Activated naive CD4-positive, alpha-beta T cell treated with anti-CD3 and anti-CD28 coated beads, Interleukin-2, amount 50 U/mL, for 72 hours (primary cell): Measurements from ENCODE around the gene PGM2L1. TPM values are rescaled to one million over a fixed set of nuclear protein-coding genes. Genes with fewer than 3 reads are reported as not detected.

ENCODE experiments used
- ATAC-seq, 2 donors: fragments of 150-1000 bp; cut with Tn5 transposase; 2 replicates each; pipeline ENCODE4 v1.10.0; 2021; ENCODE audit warnings: mild to moderate bottlenecking in 2 of 2, moderate library complexity in 2 of 2
- DNase-seq, 2 donors: peaks; one replicate each; pipeline ENCODE4 v3.0.0; 2021 to 2022; ENCODE audit warnings: low spot score in 2 of 2
- H3K27ac Mint-ChIP-seq, 2 donors: one replicate each; pipeline ENCODE4 v1.8.0; 2022; ENCODE audit warnings: mild to moderate bottlenecking in 2 of 2, mixed read lengths in 2 of 2
- H3K36me3 Mint-ChIP-seq, 2 donors: one replicate each; pipeline ENCODE4 v1.8.0; 2022; ENCODE audit warnings: mixed read lengths in 2 of 2
- H3K9me3 Mint-ChIP-seq, 2 donors: one replicate each; pipeline ENCODE4 v1.8.0; 2022; ENCODE audit warnings: mixed read lengths in 2 of 2
- total RNA-seq, 2 donors: library from RNA; stranded (reverse); gene quantifications; one replicate each; pipeline ENCODE4 v1.2.3, GENCODE V29; 2022

Gene PGM2L1
- total RNA-seq, 2 donors from 2014 or later: 10.8 to 20.8 TPM

DNA sequence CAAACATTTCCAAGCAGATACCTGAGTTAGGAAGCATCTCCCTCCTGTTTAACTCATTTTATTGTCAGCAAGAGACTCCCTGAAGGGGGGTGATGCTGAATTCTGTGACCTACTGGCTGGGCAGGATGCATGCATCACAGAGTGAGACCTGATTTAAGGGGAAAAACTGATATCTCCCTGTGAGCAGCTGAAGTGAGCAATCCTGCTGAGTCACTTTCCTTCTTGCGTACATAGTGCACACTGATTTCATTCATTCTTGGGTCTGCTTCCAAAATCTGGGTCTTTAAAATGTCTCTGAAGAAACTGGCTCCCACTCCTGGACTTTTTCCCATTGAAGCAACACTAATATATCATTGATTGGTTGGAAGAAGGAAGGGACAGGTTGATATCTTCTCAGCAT, 110.1 kb downstream of the PGM2L1 start:
- DNase-seq (no peak), ATAC-seq (peak; percentile 66 to 80)
- no peak overlapping the region for H3K27ac Mint-ChIP-seq
- no peaks in the 10 kb centered on the region for H3K36me3 Mint-ChIP-seq
- H3K9me3 Mint-ChIP-seq: no peaks in the 10 kb centered on the region

DNA sequence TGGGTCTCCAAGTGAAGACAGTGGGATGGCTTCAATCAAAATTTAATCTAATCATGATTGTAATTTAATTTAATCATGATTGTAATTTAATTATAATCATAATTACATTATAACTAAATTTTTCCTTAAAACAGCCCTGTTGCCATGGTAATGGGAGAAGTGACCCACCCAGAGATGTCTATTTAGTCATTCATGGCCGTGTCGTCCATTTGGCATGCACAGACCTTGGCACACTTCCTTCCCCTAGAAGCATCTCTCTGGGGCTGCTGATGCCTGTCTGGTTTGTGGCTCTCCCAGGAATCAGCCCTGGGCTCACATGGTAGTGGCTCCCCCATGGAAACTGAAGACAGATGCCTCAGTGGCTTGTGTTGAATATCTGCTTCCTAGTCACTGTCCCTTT, 113.8 kb downstream of the PGM2L1 start:
- ATAC-seq: no peak
- Mint-ChIP-seq H3K9me3 (no peaks in the 10 kb centered on the region), H3K27ac (no peak overlapping the region), H3K36me3 (no peaks in the 10 kb centered on the region)
- DNase-seq: no peak

DNA sequence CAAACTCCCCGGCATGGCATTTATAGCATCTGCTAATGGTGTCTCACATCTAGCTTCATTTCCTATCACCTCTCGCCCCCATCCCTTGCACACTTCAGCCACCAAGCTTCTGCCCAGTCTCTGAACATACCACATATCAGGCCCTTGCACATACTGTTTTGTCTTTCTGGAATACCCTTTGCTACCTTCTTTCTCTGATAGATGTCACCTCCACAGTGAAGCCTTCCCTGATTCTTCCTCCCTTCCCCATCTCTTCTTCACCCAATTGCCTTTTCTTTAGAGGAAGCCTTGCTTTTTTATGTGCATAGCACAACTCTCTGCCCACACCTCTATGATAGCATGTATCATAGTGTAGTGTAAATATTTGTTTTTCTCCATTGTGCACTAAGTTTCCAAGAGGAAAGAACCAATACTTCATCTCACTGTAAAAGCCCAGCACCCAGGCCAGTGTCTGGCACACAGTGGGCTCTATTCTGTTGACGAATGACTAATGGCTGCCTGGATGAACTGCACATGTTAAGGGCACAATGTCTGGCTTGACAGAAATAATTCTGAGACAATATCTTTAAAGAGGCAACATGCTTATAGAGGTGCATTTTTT, 114.6 kb downstream of the PGM2L1 start:
- no peak for ATAC-seq
- DNase-seq: no peak
- Mint-ChIP-seq H3K36me3 (no peaks in the 10 kb centered on the region), H3K27ac (no peak overlapping the region), H3K9me3 (no peaks in the 10 kb centered on the region)

DNA sequence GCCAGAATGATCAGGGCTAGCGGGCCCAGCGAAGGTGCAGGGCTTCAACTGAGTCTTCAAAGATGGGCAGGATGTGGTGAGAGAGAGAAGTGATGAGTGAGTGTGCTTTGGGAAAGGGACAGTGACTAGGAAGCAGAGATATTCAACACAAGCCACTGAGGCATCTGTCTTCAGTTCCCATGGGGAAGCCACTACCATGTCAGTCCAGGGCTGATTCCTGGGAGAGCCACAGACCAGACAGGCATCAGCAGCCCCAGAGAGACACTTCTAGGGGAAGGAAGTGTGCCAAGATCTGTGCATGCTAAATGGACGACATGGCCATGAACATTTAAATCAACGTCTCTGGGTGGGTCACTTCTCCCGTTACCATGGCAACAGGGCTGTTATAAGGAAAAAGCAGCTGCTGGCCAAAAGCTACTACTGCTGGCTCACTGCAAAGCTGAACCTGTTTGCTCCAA, 115.3 kb downstream of the PGM2L1 start:
- Mint-ChIP-seq H3K36me3 (no peaks in the 10 kb centered on the region), H3K27ac (no peak overlapping the region), H3K9me3 (no peaks in the 10 kb centered on the region)
- DNase-seq (no peak), ATAC-seq (peak; percentile 40 to 60)

DNA sequence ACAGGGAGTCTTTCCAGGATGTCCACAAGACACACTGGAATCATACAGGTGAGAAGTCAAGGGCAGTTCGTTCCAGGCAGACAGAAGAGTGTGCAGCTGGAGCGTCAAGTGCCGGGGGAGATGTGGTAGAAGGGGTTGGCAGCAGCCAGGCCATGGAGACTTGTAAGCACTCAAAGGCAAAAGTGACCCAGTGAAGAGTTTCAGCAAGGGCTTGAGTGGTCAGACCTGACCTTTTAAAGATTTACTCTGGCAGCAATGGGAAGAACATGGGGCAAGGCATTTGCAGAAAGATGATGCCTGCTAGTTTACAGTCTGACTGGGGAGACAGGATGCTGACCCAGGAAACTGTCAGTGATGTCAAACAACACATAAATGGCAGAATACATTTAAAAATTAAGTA, 115.8 kb downstream of the PGM2L1 start:
- H3K36me3 Mint-ChIP-seq: no peaks in the 10 kb centered on the region
- DNase-seq (no peak), ATAC-seq (no peak)
- H3K9me3 Mint-ChIP-seq: no peaks in the 10 kb centered on the region
- H3K27ac Mint-ChIP-seq: no peak overlapping the region

DNA sequence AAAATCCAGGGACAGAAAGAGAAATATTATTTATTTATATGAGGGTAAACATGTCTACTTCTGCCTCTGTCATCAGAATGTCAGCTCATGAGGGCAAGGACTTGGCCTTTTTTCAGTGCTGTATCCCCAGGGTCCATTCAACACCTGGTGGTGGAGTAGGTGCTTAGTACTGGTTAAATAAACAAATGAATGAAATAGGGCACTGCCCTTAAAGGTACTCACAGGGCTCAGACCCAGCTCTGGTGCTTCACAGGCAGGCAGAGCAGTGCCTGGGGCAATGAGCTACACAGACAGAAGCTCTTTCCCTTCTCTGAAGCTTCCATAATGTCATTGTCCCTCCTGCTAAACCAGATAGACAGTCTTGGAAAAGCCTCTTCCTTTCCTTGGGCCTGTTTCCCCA, 117.7 kb downstream of the PGM2L1 start:
- no peak for ATAC-seq
- DNase-seq: no peak
- H3K9me3 Mint-ChIP-seq: no peaks in the 10 kb centered on the region
- no peaks in the 10 kb centered on the region for H3K36me3 Mint-ChIP-seq
- H3K27ac Mint-ChIP-seq: no peak overlapping the region

Other genes with a start within 250 kb of the PGM2L1 start
- gene C2CD3, start 227.4 kb downstream of the PGM2L1 start, total RNA-seq: 10 to 100 TPM; 28.6 to 42.8 TPM
- 10 to 100 TPM; 35.0 to 73.9 TPM for gene PPME1, start 227.1 kb downstream of the PGM2L1 start, total RNA-seq
- not detected for gene P4HA3, start 86.8 kb downstream of the PGM2L1 start, total RNA-seq
- not detected for gene KCNE3, start 69.1 kb upstream of the PGM2L1 start, total RNA-seq
- gene LIPT2, start 95.3 kb upstream of the PGM2L1 start, total RNA-seq: 1 to 10 TPM; 2.6 to 4.7 TPM
- gene POLD3, start 194.1 kb upstream of the PGM2L1 start, total RNA-seq: 10 to 100 TPM; 65.9 to 79.3 TPM